HepG2 (cell line): ENCODE results near the gene OVCA2. TPM values are rescaled to one million over a fixed set of nuclear protein-coding genes. Genes with fewer than 3 reads are reported as not detected.

ENCODE experiments used
- ARID2 ChIP-seq: sonication (generic); formaldehyde crosslinking; IDR thresholded peaks from 2 replicates; pipeline ENCODE4 v1.8.1; 2022; ENCODE audit warnings: mild to moderate bottlenecking, missing genetic modification reagents, borderline replicate concordance
- ATAD3A ChIP-seq: sonication (generic); formaldehyde crosslinking; IDR thresholded peaks from 2 replicates; pipeline ENCODE4 v1.4.0; 2020; ENCODE audit warnings: missing genetic modification reagents
- CEBPB ChIP-seq: IDR thresholded peaks from 2 replicates; pipeline ENCODE4 v1.6.1; 2011; ENCODE audit warnings: low read depth, low read length, improper control_type of control experiment, borderline replicate concordance
- ELK4 ChIP-seq: sonication (generic); formaldehyde crosslinking; IDR thresholded peaks from 2 replicates; pipeline ENCODE4 v1.9.0; 2021; ENCODE audit warnings: missing genetic modification reagents, borderline replicate concordance
- KLF11 ChIP-seq: IDR thresholded peaks from 2 replicates; pipeline ENCODE4 v1.6.1; 2016; ENCODE audit warnings: missing compliant biosample characterization
- MYC ChIP-seq: sonication (generic); formaldehyde crosslinking; IDR thresholded peaks from 2 replicates; pipeline ENCODE4 v1.9.0; 2021; ENCODE audit warnings: missing genetic modification reagents, borderline replicate concordance
- NFIB ChIP-seq: sonication (generic); formaldehyde crosslinking; IDR thresholded peaks from 2 replicates; pipeline ENCODE4 v1.9.0; 2021; ENCODE audit warnings: missing genetic modification reagents, mild to moderate bottlenecking, borderline replicate concordance
- NR2F6 ChIP-seq, 2 experiments: IDR thresholded peaks; 2 replicates each; pipeline ENCODE4 v1.6.1; 2016; ENCODE audit warnings: antibody characterized with exemption in 1 of 2, mild to moderate bottlenecking in 1 of 2
- PBX3 ChIP-seq: sonication (generic); formaldehyde crosslinking; IDR thresholded peaks from 2 replicates; pipeline ENCODE4 v1.8.1; 2023; ENCODE audit warnings: missing genetic modification reagents, inconsistent platforms, borderline replicate concordance
- PLSCR1 ChIP-seq: sonication (generic); formaldehyde crosslinking; IDR thresholded peaks from 2 replicates; pipeline ENCODE4 v1.5.0; 2020; ENCODE audit warnings: missing genetic modification reagents, mild to moderate bottlenecking, borderline replicate concordance
- SMYD3 ChIP-seq: sonication (generic); formaldehyde crosslinking; IDR thresholded peaks from 2 replicates; pipeline ENCODE4 v1.8.1; 2023; ENCODE audit warnings: mild to moderate bottlenecking, missing genetic modification reagents
- SP1 ChIP-seq, 2 experiments: fragments of 450-650 bp in 1 of 2; sonication (generic) in 1 of 2; formaldehyde crosslinking in 1 of 2; IDR thresholded peaks; 2 replicates each; pipeline versions ENCODE4 v1.4.0 to v1.6.1; 2016 to 2020; ENCODE audit warnings: missing genetic modification reagents in 1 of 2
- TAF1 ChIP-seq: sonication (generic); formaldehyde crosslinking; IDR thresholded peaks from 2 replicates; pipeline ENCODE4 v1.4.0; 2020; ENCODE audit warnings: missing genetic modification reagents
- TCF7L2 ChIP-seq: IDR thresholded peaks from 2 replicates; pipeline ENCODE4 v1.6.1; 2011; ENCODE audit warnings: mild to moderate bottlenecking, low read depth, low read length, moderate library complexity
- TOE1 ChIP-seq: sonication (generic); formaldehyde crosslinking; IDR thresholded peaks from 2 replicates; pipeline ENCODE4 v1.4.0; 2020; ENCODE audit warnings: mild to moderate bottlenecking, missing genetic modification reagents
- ZBTB42 ChIP-seq: sonication (generic); formaldehyde crosslinking; IDR thresholded peaks from 2 replicates; pipeline ENCODE4 v1.5.0; 2020; ENCODE audit warnings: mild to moderate bottlenecking, missing genetic modification reagents
- ZFY ChIP-seq: sonication (generic); formaldehyde crosslinking; IDR thresholded peaks from 2 replicates; pipeline ENCODE4 v1.4.0; 2020; ENCODE audit warnings: missing genetic modification reagents
- ZNF180 ChIP-seq: sonication (generic); formaldehyde crosslinking; IDR thresholded peaks from 2 replicates; pipeline ENCODE4 v1.4.0; 2020; ENCODE audit warnings: low read depth, missing genetic modification reagents, borderline replicate concordance
- ZNF232 ChIP-seq: sonication (generic); formaldehyde crosslinking; IDR thresholded peaks from 2 replicates; pipeline ENCODE4 v1.4.0; 2020; ENCODE audit warnings: missing genetic modification reagents, borderline replicate concordance
- ZNF343 ChIP-seq: sonication (generic); formaldehyde crosslinking; IDR thresholded peaks from 2 replicates; pipeline ENCODE4 v1.4.0; 2020; ENCODE audit warnings: mild to moderate bottlenecking, missing genetic modification reagents
- ZNF512 ChIP-seq: sonication (generic); formaldehyde crosslinking; IDR thresholded peaks from 2 replicates; pipeline ENCODE4 v1.4.0; 2020; ENCODE audit warnings: mild to moderate bottlenecking, missing genetic modification reagents
- ZNF776 ChIP-seq: sonication (generic); formaldehyde crosslinking; IDR thresholded peaks from 2 replicates; pipeline ENCODE4 v1.4.0; 2020; ENCODE audit warnings: mild to moderate bottlenecking, missing genetic modification reagents
- ZXDC ChIP-seq: sonication (generic); formaldehyde crosslinking; IDR thresholded peaks from 2 replicates; pipeline ENCODE4 v1.5.0; 2020; ENCODE audit warnings: mild to moderate bottlenecking, missing genetic modification reagents
- polyA plus RNA-seq, 8 experiments: library from polyadenylated mRNA; depleted of rRNA in 3 of 8; stranded (reverse) in 7 of 8; unstranded in 1 of 8; fragments of >200 nt; fragmentation: Illumina TruSeq in 4 of 8; extraction: Trizol in 4 of 8; gene quantifications; 2 replicates each; pipeline versions ENCODE4 v1.2.1 to v1.2.3, GENCODE V29; 2011 to 2016; ENCODE audit warnings: low read depth in 4 of 8, missing spikeins in 1 of 8, mixed read lengths in 1 of 8; ENCODE audit not compliant: insufficient read depth in 1 of 8
- total RNA-seq, 5 experiments: library from RNA; depleted of rRNA; stranded (reverse); fragments of >200 nt; fragmentation: Illumina TruSeq; extraction: Trizol; gene quantifications; 2 replicates each; pipeline ENCODE4 v1.2.3, GENCODE V29; 2016; ENCODE audit warnings: low read depth in 1 of 5

The OVCA2 gene
- total and polyA plus RNA-seq, 2 of the 13 experiments (the other 11 are each of a cell fraction or from before 2014, with no cell fraction given): 23.7 to 28.2 TPM

- TF ChIP-seq PLSCR1 (no peak), PBX3 (no peak), MYC (CRISPR knock-in tag) (no peak), ZNF180 (CRISPR knock-in tag) (no peak), ZNF512 (CRISPR knock-in tag) (no peak), ZNF232 (CRISPR knock-in tag) (no peak), NFIB (CRISPR knock-in tag) (no peak), ZBTB42 (CRISPR knock-in tag) (no peak), SMYD3 (CRISPR knock-in tag) (no peak), ZXDC (CRISPR knock-in tag) (no peak), CEBPB (no peak), TAF1 (no peak), ELK4 (CRISPR knock-in tag) (no peak), ZNF343 (no peak), NR2F6 (IDR thresholded peaks at IDR 0.05) (no peak), NR2F6 (CRISPR knock-in tag; IDR thresholded peaks at IDR 0.05) (peak; percentile 19), ARID2 (CRISPR knock-in tag) (no peak), ZNF776 (no peak), SP1 (IDR thresholded peaks at IDR 0.05) (no peak), SP1 (CRISPR knock-in tag; IDR thresholded peaks at IDR 0.05) (no peak), ZFY (CRISPR knock-in tag) (peak; percentile 76), KLF11 (CRISPR knock-in tag) (no peak), ATAD3A (CRISPR knock-in tag) (no peak), TOE1 (CRISPR knock-in tag) (no peak), TCF7L2 (no peak)
Measured at GRCh38 chr17:1997927-1998742, 43.7 kb upstream of the OVCA2 start (continued).
